ENCODE measurements around the gene MAST4.

- TF ChIP-seq, protein P1, sequence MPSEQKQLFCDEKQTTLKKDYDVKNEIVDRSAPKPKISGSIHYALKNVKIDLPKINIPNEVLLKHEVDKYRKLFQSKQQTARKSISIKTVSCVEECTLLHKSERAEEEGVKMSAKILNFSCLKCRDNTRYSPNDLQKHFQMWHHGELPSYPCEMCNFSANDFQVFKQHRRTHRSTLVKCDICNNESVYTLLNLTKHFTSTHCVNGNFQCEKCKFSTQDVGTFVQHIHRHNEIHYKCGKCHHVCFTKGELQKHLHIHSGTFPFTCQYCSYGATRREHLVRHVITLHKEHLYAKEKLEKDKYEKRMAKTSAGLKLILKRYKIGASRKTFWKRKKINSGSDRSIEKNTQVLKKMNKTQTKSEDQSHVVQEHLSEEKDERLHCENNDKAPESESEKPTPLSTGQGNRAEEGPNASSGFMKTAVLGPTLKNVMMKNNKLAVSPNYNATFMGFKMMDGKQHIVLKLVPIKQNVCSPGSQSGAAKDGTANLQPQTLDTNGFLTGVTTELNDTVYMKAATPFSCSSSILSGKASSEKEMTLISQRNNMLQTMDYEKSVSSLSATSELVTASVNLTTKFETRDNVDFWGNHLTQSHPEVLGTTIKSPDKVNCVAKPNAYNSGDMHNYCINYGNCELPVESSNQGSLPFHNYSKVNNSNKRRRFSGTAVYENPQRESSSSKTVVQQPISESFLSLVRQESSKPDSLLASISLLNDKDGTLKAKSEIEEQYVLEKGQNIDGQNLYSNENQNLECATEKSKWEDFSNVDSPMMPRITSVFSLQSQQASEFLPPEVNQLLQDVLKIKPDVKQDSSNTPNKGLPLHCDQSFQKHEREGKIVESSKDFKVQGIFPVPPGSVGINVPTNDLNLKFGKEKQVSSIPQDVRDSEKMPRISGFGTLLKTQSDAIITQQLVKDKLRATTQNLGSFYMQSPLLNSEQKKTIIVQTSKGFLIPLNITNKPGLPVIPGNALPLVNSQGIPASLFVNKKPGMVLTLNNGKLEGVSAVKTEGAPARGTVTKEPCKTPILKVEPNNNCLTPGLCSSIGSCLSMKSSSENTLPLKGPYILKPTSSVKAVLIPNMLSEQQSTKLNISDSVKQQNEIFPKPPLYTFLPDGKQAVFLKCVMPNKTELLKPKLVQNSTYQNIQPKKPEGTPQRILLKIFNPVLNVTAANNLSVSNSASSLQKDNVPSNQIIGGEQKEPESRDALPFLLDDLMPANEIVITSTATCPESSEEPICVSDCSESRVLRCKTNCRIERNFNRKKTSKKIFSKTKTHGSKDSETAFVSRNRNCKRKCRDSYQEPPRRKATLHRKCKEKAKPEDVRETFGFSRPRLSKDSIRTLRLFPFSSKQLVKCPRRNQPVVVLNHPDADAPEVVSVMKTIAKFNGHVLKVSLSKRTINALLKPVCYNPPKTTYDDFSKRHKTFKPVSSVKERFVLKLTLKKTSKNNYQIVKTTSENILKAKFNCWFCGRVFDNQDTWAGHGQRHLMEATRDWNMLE (tag by site-specific recombination; conservative IDR thresholded peaks at IDR 0.05; ENCODE audit: low read depth), result no peak
- TF ChIP-seq, protein P2, sequence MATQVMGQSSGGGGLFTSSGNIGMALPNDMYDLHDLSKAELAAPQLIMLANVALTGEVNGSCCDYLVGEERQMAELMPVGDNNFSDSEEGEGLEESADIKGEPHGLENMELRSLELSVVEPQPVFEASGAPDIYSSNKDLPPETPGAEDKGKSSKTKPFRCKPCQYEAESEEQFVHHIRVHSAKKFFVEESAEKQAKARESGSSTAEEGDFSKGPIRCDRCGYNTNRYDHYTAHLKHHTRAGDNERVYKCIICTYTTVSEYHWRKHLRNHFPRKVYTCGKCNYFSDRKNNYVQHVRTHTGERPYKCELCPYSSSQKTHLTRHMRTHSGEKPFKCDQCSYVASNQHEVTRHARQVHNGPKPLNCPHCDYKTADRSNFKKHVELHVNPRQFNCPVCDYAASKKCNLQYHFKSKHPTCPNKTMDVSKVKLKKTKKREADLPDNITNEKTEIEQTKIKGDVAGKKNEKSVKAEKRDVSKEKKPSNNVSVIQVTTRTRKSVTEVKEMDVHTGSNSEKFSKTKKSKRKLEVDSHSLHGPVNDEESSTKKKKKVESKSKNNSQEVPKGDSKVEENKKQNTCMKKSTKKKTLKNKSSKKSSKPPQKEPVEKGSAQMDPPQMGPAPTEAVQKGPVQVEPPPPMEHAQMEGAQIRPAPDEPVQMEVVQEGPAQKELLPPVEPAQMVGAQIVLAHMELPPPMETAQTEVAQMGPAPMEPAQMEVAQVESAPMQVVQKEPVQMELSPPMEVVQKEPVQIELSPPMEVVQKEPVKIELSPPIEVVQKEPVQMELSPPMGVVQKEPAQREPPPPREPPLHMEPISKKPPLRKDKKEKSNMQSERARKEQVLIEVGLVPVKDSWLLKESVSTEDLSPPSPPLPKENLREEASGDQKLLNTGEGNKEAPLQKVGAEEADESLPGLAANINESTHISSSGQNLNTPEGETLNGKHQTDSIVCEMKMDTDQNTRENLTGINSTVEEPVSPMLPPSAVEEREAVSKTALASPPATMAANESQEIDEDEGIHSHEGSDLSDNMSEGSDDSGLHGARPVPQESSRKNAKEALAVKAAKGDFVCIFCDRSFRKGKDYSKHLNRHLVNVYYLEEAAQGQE (tag by site-specific recombination; IDR thresholded peaks at IDR 0.05), result no peak
- TF ChIP-seq CTCF (tag by site-specific recombination; IDR thresholded peaks at IDR 0.05), result no peak
- no peak for TF ChIP-seq ZSCAN30 (tag by site-specific recombination; IDR thresholded peaks at IDR 0.05)
- TF ChIP-seq ZBTB1 (tag by site-specific recombination; IDR thresholded peaks at IDR 0.05), result no peak
- no peak for TF ChIP-seq ZSCAN23 (tag by site-specific recombination; IDR thresholded peaks at IDR 0.05)
Measured at GRCh38 chr5:66702426-66702825, 106.2 kb downstream of the MAST4 start.
